MM.1S (cell line): Measurements from ENCODE around the gene CCL7.

Experiments
- DNase-seq: peaks from one replicate; pipeline ENCODE4 v3.0.0-alpha.2; 2015
- H2AFZ ChIP-seq: fragments of 300-600 bp; sonication (generic); 2 replicates; pipeline ENCODE4 v1.6.0; 2016; ENCODE audit warnings: antibody characterized with exemption, low read length
- H3F3A ChIP-seq: fragments of 300-600 bp; sonication (generic); 2 replicates; pipeline ENCODE4 v1.6.1; 2016; ENCODE audit warnings: mild to moderate bottlenecking, antibody characterized with exemption, low read length, moderate library complexity, mixed read lengths; ENCODE audit not compliant: insufficient read depth
- H3K27ac ChIP-seq: fragments of 300-600 bp; sonication (generic); 2 replicates; pipeline ENCODE4 v1.5.1; 2016; ENCODE audit warnings: mild to moderate bottlenecking, low read length
- H3K27me3 ChIP-seq: fragments of 300-600 bp; sonication (generic); replicated peaks from 2 replicates; pipeline ENCODE4 v1.6.0; 2016; ENCODE audit warnings: low read length; ENCODE audit not compliant: insufficient read depth
- H3K36me3 ChIP-seq: fragments of 300-600 bp; sonication (generic); replicated peaks from 2 replicates; pipeline ENCODE4 v1.6.1; 2016; ENCODE audit warnings: mild to moderate bottlenecking, low read length, mixed read lengths; ENCODE audit not compliant: insufficient read depth
- H3K4me1 ChIP-seq: fragments of 300-600 bp; sonication (generic); 2 replicates; pipeline ENCODE4 v1.6.1; 2016; ENCODE audit warnings: low read length, mixed read lengths
- H3K4me2 ChIP-seq: fragments of 300-600 bp; sonication (generic); 2 replicates; pipeline ENCODE4 v1.6.0; 2016; ENCODE audit warnings: low read depth, low read length
- H3K4me3 ChIP-seq: fragments of 300-600 bp; sonication (generic); 2 replicates; pipeline ENCODE4 v1.5.1; 2016; ENCODE audit warnings: low read length, mixed read lengths
- H3K79me2 ChIP-seq: fragments of 300-600 bp; sonication (generic); 2 replicates; pipeline ENCODE4 v1.6.1; 2016; ENCODE audit warnings: mixed run types, low read length, mixed read lengths
- H3K9ac ChIP-seq: fragments of 300-600 bp; sonication (generic); 2 replicates; pipeline ENCODE4 v1.6.1; 2016; ENCODE audit warnings: low read length, mixed read lengths
- H3K9me2 ChIP-seq: fragments of 300-600 bp; sonication (generic); replicated peaks from 2 replicates; pipeline ENCODE4 v1.6.1; 2016; ENCODE audit warnings: mild to moderate bottlenecking, low read length, mixed read lengths; ENCODE audit not compliant: insufficient read depth
- H3K9me3 ChIP-seq: fragments of 300-600 bp; sonication (generic); replicated peaks from 2 replicates; pipeline ENCODE4 v1.6.1; 2016; ENCODE audit warnings: mild to moderate bottlenecking, low read length, mixed read lengths; ENCODE audit not compliant: insufficient read depth
- H4K20me1 ChIP-seq: fragments of 300-600 bp; sonication (generic); 2 replicates; pipeline ENCODE4 v1.6.1; 2016; ENCODE audit warnings: mild to moderate bottlenecking, low read length, moderate library complexity, mixed read lengths; ENCODE audit not compliant: insufficient read depth
- EZH2 ChIP-seq: fragments of 300-600 bp; sonication (generic); optimal IDR thresholded peaks from 2 replicates; pipeline ENCODE3; 2017; ENCODE audit warnings: low read depth, mild to moderate bottlenecking, antibody characterized with exemption, low read length, mixed read lengths
- EZH2phosphoT487 ChIP-seq: fragments of 300-600 bp; sonication (generic); IDR thresholded peaks from 2 replicates; pipeline ENCODE4 v1.6.1; 2018; ENCODE audit warnings: antibody characterized with exemption, low read length
- TF ChIP-seq, protein P1 (sequence below): fragments of 300-600 bp; sonication (generic); IDR thresholded peaks from 2 replicates; pipeline ENCODE4 v1.5.1; 2016; ENCODE audit warnings: antibody characterized with exemption, low read length, mixed read lengths

CCL7 gene

GRCh38 chr17:34222722-34223497, 47.1 kb upstream of the CCL7 start:
- TF ChIP-seq, protein P1, sequence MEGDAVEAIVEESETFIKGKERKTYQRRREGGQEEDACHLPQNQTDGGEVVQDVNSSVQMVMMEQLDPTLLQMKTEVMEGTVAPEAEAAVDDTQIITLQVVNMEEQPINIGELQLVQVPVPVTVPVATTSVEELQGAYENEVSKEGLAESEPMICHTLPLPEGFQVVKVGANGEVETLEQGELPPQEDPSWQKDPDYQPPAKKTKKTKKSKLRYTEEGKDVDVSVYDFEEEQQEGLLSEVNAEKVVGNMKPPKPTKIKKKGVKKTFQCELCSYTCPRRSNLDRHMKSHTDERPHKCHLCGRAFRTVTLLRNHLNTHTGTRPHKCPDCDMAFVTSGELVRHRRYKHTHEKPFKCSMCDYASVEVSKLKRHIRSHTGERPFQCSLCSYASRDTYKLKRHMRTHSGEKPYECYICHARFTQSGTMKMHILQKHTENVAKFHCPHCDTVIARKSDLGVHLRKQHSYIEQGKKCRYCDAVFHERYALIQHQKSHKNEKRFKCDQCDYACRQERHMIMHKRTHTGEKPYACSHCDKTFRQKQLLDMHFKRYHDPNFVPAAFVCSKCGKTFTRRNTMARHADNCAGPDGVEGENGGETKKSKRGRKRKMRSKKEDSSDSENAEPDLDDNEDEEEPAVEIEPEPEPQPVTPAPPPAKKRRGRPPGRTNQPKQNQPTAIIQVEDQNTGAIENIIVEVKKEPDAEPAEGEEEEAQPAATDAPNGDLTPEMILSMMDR: no peak
- no peak for DNase-seq

DNA sequence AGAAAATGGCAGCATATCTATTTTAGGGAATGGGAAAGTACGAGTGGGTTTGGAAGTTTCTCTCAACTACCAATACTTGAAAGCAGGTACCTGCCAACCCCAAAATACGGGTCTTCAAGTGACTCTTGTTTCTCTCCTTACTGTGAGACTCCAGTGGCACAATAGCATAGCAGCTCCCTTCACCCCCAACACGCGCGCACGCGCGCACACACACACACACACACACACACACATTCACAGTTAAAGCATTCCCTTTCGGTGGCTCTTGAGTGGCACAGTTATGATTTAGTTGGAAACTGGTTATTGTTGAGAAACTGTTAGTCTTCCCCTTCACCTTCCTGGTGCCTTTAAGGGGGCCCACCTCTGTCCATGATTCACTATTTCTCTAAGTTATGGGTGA, 45.0 kb upstream of the CCL7 start:
- Histone ChIP-seq H3K4me1 (no peaks in the 10 kb centered on the region), H3K36me3 (no peaks in the 10 kb centered on the region), H3K9ac (no peak overlapping the region), H3F3A (no peaks in the 10 kb centered on the region), H3K27me3 (no peaks in the 10 kb centered on the region), H3K4me3 (no peak overlapping the region), H3K9me2 (no peaks in the 10 kb centered on the region), H3K79me2 (no peaks in the 10 kb centered on the region), H3K9me3 (no peaks in the 10 kb centered on the region), H2AFZ (no peak overlapping the region), H3K27ac (no peak overlapping the region), H4K20me1 (no peaks in the 10 kb centered on the region), H3K4me2 (no peak overlapping the region)
- TF ChIP-seq, protein P1: no peak
- no peak for TF ChIP-seq EZH2phosphoT487
- TF ChIP-seq EZH2: no peak
- no peak for DNase-seq

More at GRCh38 chr17:34222722-34223497, 47.1 kb upstream of the CCL7 start:
- H3K4me3 ChIP-seq: no peak overlapping the region
- no peak overlapping the region for H2AFZ ChIP-seq
- H3K27ac ChIP-seq: no peak overlapping the region
- no peaks in the 10 kb centered on the region for H3K9me3 ChIP-seq
- H3K4me1 ChIP-seq: no peaks in the 10 kb centered on the region
- H3K79me2 ChIP-seq: no peaks in the 10 kb centered on the region
- H3K9me2 ChIP-seq: no peaks in the 10 kb centered on the region
- H3K36me3 ChIP-seq: no peaks in the 10 kb centered on the region
- no peak overlapping the region for H3K9ac ChIP-seq
- no peaks in the 10 kb centered on the region for H3K27me3 ChIP-seq
- H3K4me2 ChIP-seq: no peak overlapping the region
- H4K20me1 ChIP-seq: no peaks in the 10 kb centered on the region
- no peaks in the 10 kb centered on the region for H3F3A ChIP-seq

- Histone ChIP-seq H3K4me2 (no peak overlapping the region), H3K9me3 (no peaks in the 10 kb centered on the region), H2AFZ (no peak overlapping the region), H3K27ac (no peak overlapping the region), H3K79me2 (no peaks in the 10 kb centered on the region), H4K20me1 (no peaks in the 10 kb centered on the region), H3K4me1 (no peaks in the 10 kb centered on the region), H3K4me3 (no peak overlapping the region), H3K36me3 (no peaks in the 10 kb centered on the region), H3F3A (no peaks in the 10 kb centered on the region), H3K9ac (no peak overlapping the region), H3K27me3 (no peaks in the 10 kb centered on the region), H3K9me2 (no peaks in the 10 kb centered on the region)
- DNase-seq: no peak
- TF ChIP-seq EZH2: no peak
- no peak for TF ChIP-seq EZH2phosphoT487
- TF ChIP-seq, protein P1: no peak
Observed at GRCh38 chr17:34226011-34226743, 43.8 kb upstream of the CCL7 start.
